Smooth muscle cell (in vitro differentiated cells): ENCODE results near the gene RNF39. TPM values are rescaled to one million over a fixed set of nuclear protein-coding genes. Genes with fewer than 3 reads are reported as not detected.

Source experiments
- DNase-seq: peaks from one replicate; lab custom pipeline; 2025; ENCODE audit not compliant: unreplicated experiment; lab: John Stamatoyannopoulos, UW
- H2AFZ ChIP-seq: fragments of 200-600 bp; sonication (generic); 2 replicates; pipeline ENCODE4 v1.6.0; 2016; ENCODE audit warnings: antibody characterized with exemption, low read depth, mild to moderate bottlenecking
- H3F3A ChIP-seq: fragments of 200-600 bp; sonication (generic); 2 replicates; pipeline ENCODE4 v1.6.0; 2017; ENCODE audit warnings: antibody characterized with exemption, low read depth
- H3K27ac ChIP-seq: fragments of 200-600 bp; sonication (generic); 2 replicates; pipeline ENCODE4 v1.5.1; 2016; ENCODE audit warnings: low read depth, mild to moderate bottlenecking
- H3K27me3 ChIP-seq: fragments of 200-600 bp; sonication (generic); 2 replicates; pipeline ENCODE4 v1.6.1; 2016; ENCODE audit warnings: low read depth, mild to moderate bottlenecking
- H3K36me3 ChIP-seq: fragments of 200-600 bp; sonication (generic); 2 replicates; pipeline ENCODE4 v1.5.1; 2016; ENCODE audit warnings: low read depth
- H3K4me1 ChIP-seq: fragments of 200-600 bp; sonication (generic); 2 replicates; pipeline ENCODE4 v1.5.1; 2016; ENCODE audit warnings: low read depth
- H3K4me2 ChIP-seq: fragments of 200-600 bp; sonication (generic); 2 replicates; pipeline ENCODE4 v1.6.0; 2016; ENCODE audit warnings: mild to moderate bottlenecking
- H3K4me3 ChIP-seq: fragments of 200-600 bp; sonication (generic); 2 replicates; pipeline ENCODE4 v1.5.1; 2016; ENCODE audit warnings: mild to moderate bottlenecking
- H3K79me2 ChIP-seq: fragments of 200-600 bp; sonication (generic); 2 replicates; pipeline ENCODE4 v1.6.0; 2016; ENCODE audit warnings: low read depth, mild to moderate bottlenecking
- H3K9ac ChIP-seq: fragments of 200-600 bp; sonication (generic); 2 replicates; pipeline ENCODE4 v1.6.0; 2016; ENCODE audit warnings: low read depth
- H3K9me3 ChIP-seq: fragments of 200-600 bp; sonication (generic); replicated peaks from 2 replicates; pipeline ENCODE4 v1.5.1; 2016; ENCODE audit warnings: low read depth
- H4K20me1 ChIP-seq: fragments of 200-600 bp; sonication (generic); 2 replicates; pipeline ENCODE4 v1.6.0; 2016; ENCODE audit warnings: low read depth
- CTCF ChIP-seq: fragments of 200-600 bp; sonication (generic); IDR thresholded peaks from 2 replicates; pipeline ENCODE4 v1.5.1; 2017; ENCODE audit warnings: borderline replicate concordance, mild to moderate bottlenecking, antibody characterized with exemption; ENCODE audit not compliant: insufficient read depth, poor library complexity, severe bottlenecking
- WGBS: methylation state at CpG from one replicate; pipeline ENCODE4 v1.1.7; 2016; ENCODE audit warnings: low lambda C conversion rate; 5-methylcytosine and 5-hydroxymethylcytosine counted together
- polyA plus RNA-seq: library from polyadenylated mRNA; unstranded; fragments of >200 nt; fragmentation: Nextera tagmentation; extraction: Ambion mirVana; gene quantifications from 2 replicates; pipeline ENCODE4 v1.2.1, GENCODE V29; 2016
- total RNA-seq: library from RNA; depleted of rRNA; stranded (reverse); fragments of >200 nt; gene quantifications from 2 replicates; pipeline ENCODE4 v1.2.3, GENCODE V29; 2014

Gene RNF39
- total and polyA plus RNA-seq, 2 experiments from 2014 or later = 0.70 to 0.90 TPM

GRCh38 chr6:30071858-30072257 is 3.7 kb downstream of the RNF39 start:
- no peak overlapping the region for H2AFZ ChIP-seq
- no peaks in the 10 kb centered on the region for H3F3A ChIP-seq
- no peak for TF ChIP-seq CTCF
- peaks cover 69% of the 10 kb centered on the region for H3K27me3 ChIP-seq
- DNase-seq = no peak
- H3K27ac ChIP-seq = no peak overlapping the region
- H3K36me3 ChIP-seq = no peaks in the 10 kb centered on the region
- no peaks in the 10 kb centered on the region for H4K20me1 ChIP-seq
- WGBS = 47% methylated on average over 3 of the region's 3 CpGs
- H3K9me3 ChIP-seq = no peaks in the 10 kb centered on the region
- H3K4me2 ChIP-seq = peak overlapping the region; percentile 82
- H3K79me2 ChIP-seq = peaks cover 2% of the 10 kb centered on the region
- peaks cover 19% of the 10 kb centered on the region for H3K4me1 ChIP-seq
- no peak overlapping the region for H3K4me3 ChIP-seq
- no peak overlapping the region for H3K9ac ChIP-seq

- Histone ChIP-seq H3K4me3 (peak overlapping the region; percentile 36), H2AFZ (no peak overlapping the region), H3K36me3 (no peaks in the 10 kb centered on the region), H3K27ac (no peak overlapping the region), H3K4me1 (peaks cover 19% of the 10 kb centered on the region), H3K9ac (no peak overlapping the region), H3K79me2 (peaks cover 2% of the 10 kb centered on the region), H4K20me1 (no peaks in the 10 kb centered on the region), H3K4me2 (peak overlapping the region; percentile 82), H3K9me3 (no peaks in the 10 kb centered on the region), H3F3A (peaks cover under 1% of the 10 kb centered on the region), H3K27me3 (peaks cover 63% of the 10 kb centered on the region)
- no peak for TF ChIP-seq CTCF
- no peak for DNase-seq
- WGBS = 10% methylated on average over 53 of the region's 68 CpGs
Measured at GRCh38 chr6:30071081-30071818, 4.3 kb downstream of the RNF39 start.

GRCh38 chr6:30067460-30068139 is 8.0 kb downstream of the RNF39 start:
- no peak for DNase-seq
- Histone ChIP-seq H3K36me3 (no peaks in the 10 kb centered on the region), H3K4me3 (peak overlapping the region; percentile 74), H3K4me1 (peaks cover 14% of the 10 kb centered on the region), H2AFZ (peak overlapping the region; percentile 81), H3K27ac (peak overlapping the region; percentile 79), H3K9me3 (no peaks in the 10 kb centered on the region), H4K20me1 (no peaks in the 10 kb centered on the region), H3F3A (peaks cover 8% of the 10 kb centered on the region), H3K9ac (peak overlapping the region; percentile 81), H3K79me2 (peaks cover 16% of the 10 kb centered on the region), H3K4me2 (peak overlapping the region; percentile 96), H3K27me3 (peaks cover 26% of the 10 kb centered on the region)
- TF ChIP-seq CTCF = no peak
- WGBS = 13% methylated on average over 8 of the region's 8 CpGs
